AG08396 (cell line): ENCODE measurements around the gene C1QTNF5.

Experiments used
- DNase-seq: peaks from one replicate; pipeline ENCODE4 v3.0.0; 2012; ENCODE audit warnings: low spot score, mixed read lengths

The C1QTNF5 gene

GRCh38 chr11:119317592-119318239 lies 23.0 kb downstream of the C1QTNF5 start:
- DNase-seq = no peak

- DNase-seq = peak; percentile 79
Observed at GRCh38 chr11:119316729-119317591, 23.7 kb downstream of the C1QTNF5 start, which contains the start of gene MCAM. TSS of gene MCAM (minus strand) at chr11:119317130. CDS start at chr11:119317101, 29 bp downstream.

- DNase-seq = no peak
Observed at GRCh38 chr11:119316016-119316728, 24.5 kb downstream of the C1QTNF5 start.

GRCh38 chr11:119315131-119316015 lies 25.3 kb downstream of the C1QTNF5 start:
- DNase-seq = peak; percentile 49

GRCh38 chr11:119314726-119315125 lies 26.0 kb downstream of the C1QTNF5 start:
- no peak for DNase-seq

- no peak for DNase-seq
Observed at GRCh38 chr11:119310682-119311052, 30.0 kb downstream of the C1QTNF5 start.

- no peak for DNase-seq
Observed at GRCh38 chr11:119309953-119310681, 30.6 kb downstream of the C1QTNF5 start.

GRCh38 chr11:119309411-119309810 lies 31.3 kb downstream of the C1QTNF5 start:
- no peak for DNase-seq

- DNase-seq = no peak
Observed at GRCh38 chr11:119307974-119308373, 32.7 kb downstream of the C1QTNF5 start.

GRCh38 chr11:119307219-119307618 lies 33.5 kb downstream of the C1QTNF5 start:
- DNase-seq = no peak

- no peak for DNase-seq
Observed at GRCh38 chr11:119306373-119306890, 34.3 kb downstream of the C1QTNF5 start.

- no peak for DNase-seq
Observed at GRCh38 chr11:119305556-119306372, 34.9 kb downstream of the C1QTNF5 start.

GRCh38 chr11:119303227-119303718 lies 37.4 kb downstream of the C1QTNF5 start:
- DNase-seq = no peak

GRCh38 chr11:119300198-119300964 lies 40.3 kb downstream of the C1QTNF5 start:
- DNase-seq = no peak

GRCh38 chr11:119299416-119299815 lies 41.3 kb downstream of the C1QTNF5 start:
- no peak for DNase-seq

GRCh38 chr11:119298726-119299125 lies 42.0 kb downstream of the C1QTNF5 start:
- no peak for DNase-seq

GRCh38 chr11:119297938-119298337 lies 42.7 kb downstream of the C1QTNF5 start:
- no peak for DNase-seq

GRCh38 chr11:119295178-119295577 lies 45.5 kb downstream of the C1QTNF5 start:
- DNase-seq = no peak

GRCh38 chr11:119293461-119293860 lies 47.2 kb downstream of the C1QTNF5 start:
- no peak for DNase-seq
